Activated CD4-positive, alpha-beta memory T cell treated with anti-CD3 and anti-CD28 coated beads, Interleukin-2, amount 10 ng/mL, durations not matched to agents 7 days and 5 days (primary cell): Measurements from ENCODE around the gene MRPL36. TPM values are rescaled to one million over a fixed set of nuclear protein-coding genes. Genes with fewer than 3 reads are reported as not detected.

Experiments
- CTCF ChIA-PET: fragments of 350-600 bp; sonication (Branson Sonifier 250); formaldehyde crosslinking; loops from one replicate; lab custom pipeline; 2021; ENCODE audit warnings: antibody characterized with exemption, inconsistent platforms; lab: Charles Lee
- POLR2A ChIA-PET: fragments of 350-600 bp; sonication (Branson Sonifier 250); formaldehyde crosslinking; loops from one replicate; lab custom pipeline; 2021; ENCODE audit warnings: antibody characterized with exemption; lab: Charles Lee
- DNase-seq: peaks from one replicate; pipeline ENCODE4 v3.0.0-alpha.2; 2020
- H3K27ac Mint-ChIP-seq: one replicate; pipeline ENCODE4 v1.8.0; 2021; ENCODE audit warnings: mild to moderate bottlenecking, mixed read lengths
- H3K27me3 Mint-ChIP-seq: one replicate; pipeline ENCODE4 v1.8.0; 2021; ENCODE audit warnings: mixed read lengths
- H3K36me3 Mint-ChIP-seq: one replicate; pipeline ENCODE4 v1.8.0; 2021; ENCODE audit warnings: low read depth, mixed read lengths
- H3K4me1 Mint-ChIP-seq: one replicate; pipeline ENCODE4 v1.8.0; 2021; ENCODE audit warnings: mixed read lengths
- H3K4me3 Mint-ChIP-seq: one replicate; pipeline ENCODE4 v1.8.0; 2021; ENCODE audit warnings: mild to moderate bottlenecking, mixed read lengths
- H3K9me3 Mint-ChIP-seq: one replicate; pipeline ENCODE4 v1.8.0; 2021; ENCODE audit warnings: mixed read lengths
- total RNA-seq, 2 experiments: library from RNA; stranded (reverse); gene quantifications; one replicate each; pipeline ENCODE4 v1.2.3, GENCODE V29; 2021

MRPL36 gene
- total RNA-seq, 2 experiments from 2014 or later, result 44.5 to 44.8 TPM

DNA sequence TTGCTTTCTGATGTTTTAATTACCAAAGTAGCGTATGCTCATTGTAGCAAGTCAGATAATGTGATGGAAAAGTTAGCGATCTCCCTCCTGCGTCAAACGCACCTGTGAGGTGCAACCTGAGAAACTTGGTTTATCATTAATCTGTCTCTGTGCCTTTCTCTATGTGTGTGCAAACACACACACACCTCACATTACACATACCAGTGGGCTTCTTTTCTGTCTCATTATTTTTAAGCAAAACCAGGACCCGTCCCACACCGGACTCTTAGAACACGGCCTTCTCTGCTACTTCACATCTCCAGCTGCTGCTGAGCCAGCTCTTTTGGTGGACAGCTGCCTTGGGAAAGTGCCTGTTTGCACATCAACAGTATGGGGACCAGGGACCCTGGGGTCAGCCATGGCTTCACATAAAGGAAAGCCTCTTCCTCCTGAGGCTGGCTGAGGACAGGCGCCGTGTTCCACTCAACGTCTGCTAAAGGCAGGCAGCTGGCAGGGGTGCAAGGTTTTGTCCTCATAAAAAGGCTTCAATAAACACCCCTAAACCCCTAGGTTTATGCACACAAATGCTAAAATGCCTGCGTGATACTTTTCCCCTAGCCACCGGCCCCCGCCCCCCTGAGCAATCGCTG is 44.2 kb downstream of the MRPL36 start:
- no peak overlapping the region for H3K27ac Mint-ChIP-seq
- peak; percentile 2 for DNase-seq
- H3K27me3 Mint-ChIP-seq, result peaks cover 5% of the 10 kb centered on the region
- no peak overlapping the region for H3K4me3 Mint-ChIP-seq
- no peaks in the 10 kb centered on the region for H3K9me3 Mint-ChIP-seq
- H3K4me1 Mint-ChIP-seq, result no peaks in the 10 kb centered on the region
- ChIA-PET CTCF (interaction anchor here (0.6 kb wide), 1 partner anchor 162 kb away, joined by 3 read pairs; no protein-coding TSS in a partner anchor), POLR2A (no interaction called here)
- no peaks in the 10 kb centered on the region for H3K36me3 Mint-ChIP-seq

DNA sequence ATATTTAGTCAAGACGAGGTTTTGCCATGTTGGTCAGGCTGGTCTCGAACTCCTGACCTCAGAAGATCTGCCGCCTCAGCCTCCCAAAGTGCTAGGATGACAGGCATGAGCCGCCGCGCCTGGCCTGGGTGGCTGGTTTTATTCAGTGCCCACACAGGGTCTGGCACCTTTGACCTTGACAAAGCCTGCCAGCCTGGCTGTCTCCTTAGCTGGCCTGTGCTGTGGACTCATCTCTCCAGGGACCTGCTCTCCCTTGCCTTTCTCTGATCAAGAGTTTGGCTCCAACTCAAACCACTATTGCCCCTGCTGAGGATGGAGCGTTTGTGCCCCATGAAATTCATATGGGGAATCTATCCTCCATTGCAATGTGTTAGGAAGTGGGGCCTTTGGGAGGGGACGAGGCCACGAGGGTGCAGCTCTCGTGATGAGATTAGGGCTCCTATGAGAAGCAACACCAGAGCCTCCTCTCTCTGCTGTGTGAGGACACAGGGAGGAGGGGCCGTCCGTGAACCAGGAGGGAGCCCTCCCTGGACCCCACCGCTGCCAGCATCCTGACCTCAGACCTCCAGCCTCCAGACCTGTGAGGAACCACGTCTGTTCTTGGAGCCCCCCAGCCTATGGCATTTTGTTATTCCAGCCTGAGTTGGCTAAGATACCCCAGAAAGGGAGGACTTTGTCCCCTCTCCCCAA is 45.0 kb downstream of the MRPL36 start:
- no peaks in the 10 kb centered on the region for H3K9me3 Mint-ChIP-seq
- H3K27ac Mint-ChIP-seq, result no peak overlapping the region
- DNase-seq, result no peak
- ChIA-PET CTCF (interaction anchor here (0.6 kb wide), 1 partner anchor 161 kb away, joined by 3 read pairs; no protein-coding TSS in a partner anchor), POLR2A (no interaction called here)
- no peaks in the 10 kb centered on the region for H3K4me1 Mint-ChIP-seq
- no peak overlapping the region for H3K4me3 Mint-ChIP-seq
- no peaks in the 10 kb centered on the region for H3K36me3 Mint-ChIP-seq
- H3K27me3 Mint-ChIP-seq, result peaks cover 5% of the 10 kb centered on the region

DNA sequence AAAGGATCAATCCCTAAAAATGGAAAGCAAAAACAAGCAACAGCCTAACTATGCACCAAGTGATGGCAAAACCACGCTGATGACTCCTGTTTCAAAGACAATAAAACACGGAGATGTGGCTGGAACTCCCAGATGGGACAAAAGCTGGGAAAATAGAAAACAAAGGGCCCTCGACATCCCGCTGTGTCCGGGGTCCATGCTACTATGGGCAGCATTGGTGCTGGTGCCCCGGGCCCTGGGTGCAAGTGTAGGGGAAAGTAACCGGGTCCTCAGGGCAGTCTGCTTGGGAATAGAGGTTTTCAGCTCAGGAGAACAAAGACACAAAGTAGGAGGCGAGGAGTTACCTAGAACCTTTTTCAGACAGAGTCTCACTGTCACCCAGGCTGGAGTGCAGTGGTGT is 46.1 kb downstream of the MRPL36 start:
- no peaks in the 10 kb centered on the region for H3K9me3 Mint-ChIP-seq
- no peak for DNase-seq

DNA sequence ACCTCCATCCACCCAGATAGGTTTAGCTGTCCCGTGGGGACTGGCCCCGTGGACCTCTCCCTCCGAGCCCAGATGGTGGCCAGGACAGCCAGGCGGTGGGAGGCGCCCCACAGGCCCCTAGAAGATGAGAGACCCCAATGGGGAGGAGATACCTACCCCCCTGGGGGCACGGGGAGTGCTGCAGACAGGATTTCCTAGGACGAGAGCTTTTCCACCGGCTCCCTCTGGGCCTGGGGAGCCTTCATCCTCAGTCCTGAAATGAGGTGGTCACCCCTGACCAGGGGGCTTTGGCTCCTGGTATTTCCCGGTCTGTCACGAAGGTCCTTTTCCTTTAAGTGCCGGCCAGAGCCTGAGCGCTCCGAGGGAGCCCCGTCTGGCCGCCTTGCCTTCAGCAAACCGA is 46.8 kb downstream of the MRPL36 start:
- ChIA-PET CTCF (no interaction called here), POLR2A (interaction anchor here (1.1 kb wide), 1 partner anchor 9 kb away, joined by 3 read pairs; no protein-coding TSS in a partner anchor)
- no peak overlapping the region for H3K27ac Mint-ChIP-seq
- H3K27me3 Mint-ChIP-seq, result peaks cover 2% of the 10 kb centered on the region
- DNase-seq, result no peak
- H3K4me1 Mint-ChIP-seq, result no peaks in the 10 kb centered on the region
- no peaks in the 10 kb centered on the region for H3K9me3 Mint-ChIP-seq
- H3K36me3 Mint-ChIP-seq, result no peaks in the 10 kb centered on the region
- H3K4me3 Mint-ChIP-seq, result no peak overlapping the region

More for the DNA sequence above, 46.1 kb downstream of the MRPL36 start:
- CTCF ChIA-PET, result no interaction called here
- Mint-ChIP-seq H3K27me3 (peaks cover 5% of the 10 kb centered on the region), H3K27ac (no peak overlapping the region), H3K4me3 (no peak overlapping the region), H3K36me3 (no peaks in the 10 kb centered on the region), H3K4me1 (no peaks in the 10 kb centered on the region)
- POLR2A ChIA-PET, result interaction anchor here (1.1 kb wide), 1 partner anchor 8 kb away, joined by 3 read pairs; no protein-coding TSS in a partner anchor

DNA sequence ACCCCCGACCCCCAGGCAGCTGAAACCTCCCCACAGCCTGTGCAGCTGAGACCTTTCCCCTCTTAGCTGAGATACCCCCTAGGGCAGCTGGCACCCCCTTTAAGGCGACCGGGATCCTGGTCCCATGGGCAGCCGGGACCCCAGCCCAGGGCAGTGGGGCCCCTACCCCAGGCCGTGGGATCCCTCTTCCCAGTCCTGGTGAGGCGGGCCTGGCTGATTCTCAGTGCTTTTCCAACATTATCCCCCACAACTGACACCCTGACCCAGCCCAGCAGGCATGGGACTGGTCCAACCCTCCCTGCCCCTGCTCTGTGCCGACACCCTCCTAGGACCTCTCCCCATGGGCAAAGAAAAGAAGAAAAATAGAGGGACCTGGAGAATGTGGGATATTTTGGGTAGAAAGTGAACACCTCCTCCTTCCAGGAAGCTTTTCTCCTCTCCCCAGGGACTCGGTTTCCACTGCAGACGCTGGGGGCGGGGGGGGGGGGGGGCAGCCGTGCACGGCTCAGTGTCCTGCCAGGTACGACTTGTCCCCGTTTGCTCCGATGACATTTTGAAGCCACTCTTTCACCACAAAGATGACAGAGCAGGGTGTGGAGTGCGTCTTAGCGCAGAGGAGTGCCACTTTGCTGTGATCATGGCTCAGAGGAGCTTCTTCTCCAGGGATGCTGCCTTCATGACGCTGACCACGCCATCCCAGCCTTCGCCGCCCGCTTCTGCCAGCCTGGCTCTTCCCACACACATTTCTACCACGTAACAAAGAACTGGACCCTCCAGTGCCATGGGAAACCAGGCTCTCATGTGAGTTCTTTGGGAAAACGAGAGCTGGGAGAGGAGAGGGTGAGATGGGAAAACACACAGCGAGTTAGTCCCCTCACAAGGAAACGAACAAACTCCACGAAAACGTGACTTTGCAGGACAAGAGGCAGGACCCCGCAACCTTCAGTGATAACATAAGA is 47.5 kb downstream of the MRPL36 start:
- POLR2A ChIA-PET, result interaction anchor here (1.1 kb wide), 1 partner anchor 9 kb away, joined by 3 read pairs; no protein-coding TSS in a partner anchor
- peaks cover 2% of the 10 kb centered on the region for H3K27me3 Mint-ChIP-seq

DNA sequence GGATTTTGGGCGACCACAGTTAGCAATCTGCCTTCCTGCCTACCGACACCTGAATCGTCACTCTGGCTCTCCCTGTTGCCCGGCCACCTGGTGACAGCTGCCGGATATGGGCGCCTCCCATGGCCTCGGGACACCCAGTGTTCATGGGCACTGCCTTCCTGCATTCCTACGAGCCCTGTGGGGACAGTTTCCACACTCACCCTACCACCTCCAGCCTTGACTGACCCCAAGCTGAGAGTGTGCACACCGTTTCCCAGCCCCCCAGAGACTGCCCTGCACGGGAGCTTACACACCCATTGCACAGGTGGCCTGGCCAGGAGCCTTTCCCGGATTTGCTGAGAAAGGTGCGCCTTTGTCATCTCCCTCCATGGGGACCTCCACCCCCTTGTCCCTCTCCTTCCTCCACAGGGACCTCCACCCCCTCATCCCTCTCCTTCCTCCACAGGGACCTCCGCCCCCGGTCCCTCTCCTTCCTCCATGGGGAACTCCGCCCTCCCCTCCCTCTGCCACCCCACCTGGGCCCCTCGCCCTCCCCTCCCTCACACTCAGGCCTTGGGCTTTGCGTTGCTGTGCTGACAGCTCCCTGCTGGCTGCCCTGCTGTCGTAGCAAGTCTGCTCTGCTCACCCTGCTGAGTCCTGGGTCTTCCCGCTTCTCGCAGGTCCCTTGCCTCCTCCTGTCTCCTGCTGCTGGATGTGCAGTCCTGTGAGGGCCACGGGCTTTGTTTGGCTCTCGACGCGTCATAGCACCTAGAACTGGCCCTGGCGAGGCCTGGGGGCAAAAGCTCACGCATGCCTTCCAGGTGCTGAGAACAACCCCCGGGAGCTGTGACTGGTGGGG is 48.4 kb downstream of the MRPL36 start:
- Mint-ChIP-seq H3K9me3 (no peaks in the 10 kb centered on the region), H3K4me1 (no peaks in the 10 kb centered on the region), H3K4me3 (no peak overlapping the region), H3K27me3 (peaks cover 2% of the 10 kb centered on the region), H3K27ac (no peak overlapping the region), H3K36me3 (no peaks in the 10 kb centered on the region)
- DNase-seq, result peak; percentile 8
- ChIA-PET CTCF (no interaction called here), POLR2A (no interaction called here)

More for the DNA sequence above, 47.5 kb downstream of the MRPL36 start:
- Mint-ChIP-seq H3K36me3 (no peaks in the 10 kb centered on the region), H3K4me3 (no peak overlapping the region), H3K4me1 (no peaks in the 10 kb centered on the region), H3K27ac (no peak overlapping the region), H3K9me3 (no peaks in the 10 kb centered on the region)
- CTCF ChIA-PET, result no interaction called here
- DNase-seq, result no peak

DNA sequence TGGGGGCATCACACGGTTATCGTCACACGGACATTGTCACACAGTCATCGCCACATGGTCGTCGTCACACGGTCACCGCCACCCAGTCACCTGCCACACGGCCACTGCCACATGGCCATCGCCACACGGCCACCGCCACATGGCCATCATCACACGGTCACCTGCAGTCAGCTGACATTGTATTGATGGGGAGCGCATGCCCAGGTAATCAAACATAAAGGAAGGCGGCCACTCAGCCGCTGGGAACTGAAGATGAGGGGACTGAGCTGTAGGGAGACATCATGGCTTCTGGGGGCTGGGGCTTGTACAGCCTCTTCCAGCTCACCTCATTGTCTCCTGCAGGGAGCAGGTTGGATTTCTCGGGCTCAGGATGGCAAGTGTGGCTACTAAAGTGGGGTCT is 49.2 kb downstream of the MRPL36 start:
- Mint-ChIP-seq H3K9me3 (no peaks in the 10 kb centered on the region), H3K4me3 (no peak overlapping the region), H3K27me3 (no peaks in the 10 kb centered on the region), H3K36me3 (no peaks in the 10 kb centered on the region), H3K4me1 (no peaks in the 10 kb centered on the region), H3K27ac (no peak overlapping the region)
- CTCF ChIA-PET, result no interaction called here
- DNase-seq, result no peak
- POLR2A ChIA-PET, result no interaction called here

DNA sequence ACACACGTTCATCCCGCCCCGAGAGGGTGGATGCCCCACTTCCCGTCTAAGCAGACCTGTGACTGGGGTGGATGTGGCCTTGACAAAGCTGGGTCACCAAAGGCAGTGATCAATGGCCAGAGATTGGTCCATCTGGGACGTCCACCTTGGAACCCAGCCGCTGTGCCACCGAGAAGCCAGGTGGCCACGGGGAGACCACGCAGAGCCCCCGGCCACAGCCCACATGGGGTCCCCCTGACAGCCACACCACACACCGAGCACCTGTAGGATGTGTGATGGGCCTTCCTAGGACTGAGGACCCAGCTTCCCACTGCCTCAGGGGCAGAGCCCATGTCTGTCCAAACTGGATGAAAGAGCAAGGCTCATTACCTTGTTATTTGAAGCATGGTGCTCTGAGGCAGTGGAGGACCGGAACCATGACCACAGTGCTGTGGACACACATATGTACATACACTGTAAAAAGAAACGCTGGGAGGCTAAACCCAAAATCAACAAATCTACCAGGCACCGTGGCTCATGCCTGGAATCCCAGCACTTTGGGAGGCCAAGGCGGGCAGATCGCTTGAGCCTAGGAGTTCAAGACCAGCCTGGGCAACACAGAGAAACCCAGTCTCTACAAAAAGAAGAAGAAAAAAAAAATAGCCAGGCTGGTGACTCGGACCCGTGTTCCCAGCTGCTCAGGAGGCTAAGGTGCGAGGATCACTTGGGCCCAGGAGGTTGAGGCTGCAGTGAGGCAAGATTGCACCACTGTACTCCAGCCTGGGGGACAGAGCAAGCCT is 50.1 kb downstream of the MRPL36 start:
- no peaks in the 10 kb centered on the region for H3K27me3 Mint-ChIP-seq
- H3K36me3 Mint-ChIP-seq, result no peaks in the 10 kb centered on the region
- no peaks in the 10 kb centered on the region for H3K9me3 Mint-ChIP-seq
- CTCF ChIA-PET, result no interaction called here
- no peaks in the 10 kb centered on the region for H3K4me1 Mint-ChIP-seq
- no peak for DNase-seq
- POLR2A ChIA-PET, result no interaction called here
- H3K4me3 Mint-ChIP-seq, result no peak overlapping the region
- no peak overlapping the region for H3K27ac Mint-ChIP-seq

DNA sequence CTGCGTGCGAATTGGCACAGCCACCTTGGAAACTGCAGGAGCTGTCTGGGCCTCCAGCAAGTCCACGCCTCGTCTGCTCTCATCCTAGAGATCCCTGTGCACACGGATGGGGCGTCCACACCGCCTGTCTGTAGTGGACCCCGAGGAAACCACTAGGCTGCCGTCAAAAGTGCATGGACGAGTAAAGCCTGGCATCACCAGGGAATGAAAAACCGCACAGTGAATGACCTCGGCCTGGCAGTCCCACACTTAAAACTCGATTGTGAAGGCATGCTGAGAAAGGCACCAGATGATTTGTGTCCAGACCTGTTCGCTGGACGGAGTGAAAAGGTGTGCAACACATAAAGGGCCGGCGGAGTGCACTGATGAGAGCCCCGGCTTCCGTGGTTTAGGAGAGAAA is 50.8 kb downstream of the MRPL36 start:
- Mint-ChIP-seq H3K9me3 (no peaks in the 10 kb centered on the region), H3K36me3 (no peaks in the 10 kb centered on the region), H3K4me1 (no peaks in the 10 kb centered on the region), H3K4me3 (no peak overlapping the region), H3K27ac (no peak overlapping the region), H3K27me3 (no peaks in the 10 kb centered on the region)
- DNase-seq, result no peak
- ChIA-PET POLR2A (no interaction called here), CTCF (no interaction called here)
